CD14-positive monocyte (primary cell): ENCODE measurements around the gene KIF21A. TPM values are rescaled to one million over a fixed set of nuclear protein-coding genes. Genes with fewer than 3 reads are reported as not detected.

Source experiments
- DNase-seq, 3 donors: peaks; one replicate each; pipeline ENCODE4 v3.0.0-alpha.2; 2011 to 2022
- H2AFZ ChIP-seq: 2 replicates; pipeline ENCODE4 v1.6.0; 2012; ENCODE audit warnings: mild to moderate bottlenecking, low read depth, low read length, inconsistent platforms; ENCODE audit not compliant: insufficient read depth, poor library complexity, severe bottlenecking
- H3K27ac ChIP-seq, 2 donors: 1 replicate in 1 of 2; 2 replicates in 1 of 2; pipeline ENCODE4 v1.5.1; 2012 to 2013; ENCODE audit warnings: low read length in 2 of 2, control low read depth in 1 of 2, inconsistent platforms in 1 of 2, low read depth in 1 of 2, mild to moderate bottlenecking in 1 of 2
- H3K27me3 ChIP-seq, 2 donors: one replicate each; pipeline versions ENCODE4 v1.6.0 to v1.6.1; 2011 to 2013; ENCODE audit warnings: low read length in 2 of 2; ENCODE audit not compliant: control insufficient read depth in 2 of 2, insufficient read depth in 2 of 2
- H3K36me3 ChIP-seq, 2 donors: replicated peaks in 1 of 2; 1 replicate in 1 of 2; 2 replicates in 1 of 2; pipeline versions ENCODE4 v1.5.1 to v1.6.1; 2012 to 2013; ENCODE audit warnings: low read length in 2 of 2, control low read depth in 1 of 2, inconsistent platforms in 1 of 2, mild to moderate bottlenecking in 1 of 2; ENCODE audit not compliant: insufficient read depth in 2 of 2, control insufficient read depth in 1 of 2
- H3K4me1 ChIP-seq, 2 donors: 1 replicate in 1 of 2; 2 replicates in 1 of 2; pipeline versions ENCODE4 v1.5.1 to v1.6.1; 2012 to 2013; ENCODE audit warnings: low read length in 2 of 2, control low read depth in 1 of 2, inconsistent platforms in 1 of 2, mild to moderate bottlenecking in 1 of 2, moderate library complexity in 1 of 2; ENCODE audit not compliant: insufficient read depth in 2 of 2, control insufficient read depth in 1 of 2
- H3K4me2 ChIP-seq: replicated peaks from 2 replicates; pipeline ENCODE3; 2012; ENCODE audit warnings: low read length, moderate library complexity, mild to moderate bottlenecking; ENCODE audit not compliant: poor library complexity, severe bottlenecking; ENCODE audit errors: extremely low read depth
- H3K4me3 ChIP-seq, 3 experiments: fragments of 200-600 bp in 1 of 3; sonication (generic) in 1 of 3; replicated peaks in 1 of 3; 1 replicate in 2 of 3; 2 replicates in 1 of 3; pipeline ENCODE4 v1.5.1; 2011 to 2013; ENCODE audit warnings: low read length in 3 of 3, mild to moderate bottlenecking in 3 of 3, control low read depth in 2 of 3, low read depth in 2 of 3, inconsistent platforms in 1 of 3, moderate library complexity in 1 of 3
- H3K79me2 ChIP-seq: 2 replicates; pipeline ENCODE4 v1.6.0; 2012; ENCODE audit warnings: mild to moderate bottlenecking, control low read depth, inconsistent platforms, low read length, moderate library complexity; ENCODE audit not compliant: insufficient read depth
- H3K9ac ChIP-seq: 2 replicates; pipeline ENCODE4 v1.6.0; 2017; ENCODE audit warnings: low read length, mild to moderate bottlenecking; ENCODE audit not compliant: insufficient read depth, poor library complexity, severe bottlenecking
- H3K9me3 ChIP-seq, 2 donors: replicated peaks in 1 of 2; 1 replicate in 1 of 2; 2 replicates in 1 of 2; pipeline versions ENCODE4 v1.5.1 to v1.6.1; 2012 to 2013; ENCODE audit warnings: low read length in 2 of 2, control low read depth in 1 of 2; ENCODE audit not compliant: control insufficient read depth in 1 of 2, insufficient read depth in 1 of 2
- H4K20me1 ChIP-seq: 2 replicates; pipeline ENCODE4 v1.6.0; 2012; ENCODE audit warnings: mild to moderate bottlenecking, low read length, control low read depth, moderate library complexity; ENCODE audit not compliant: insufficient read depth
- H3K27ac Mint-ChIP-seq, 7 donors: one replicate each; pipeline ENCODE4 v1.8.0; 2020; ENCODE audit warnings: mild to moderate bottlenecking in 7 of 7, mixed read lengths in 7 of 7, moderate library complexity in 6 of 7, inconsistent platforms in 2 of 7
- H3K27me3 Mint-ChIP-seq, 3 donors: one replicate each; pipeline ENCODE4 v1.8.0; 2021 to 2022; ENCODE audit warnings: low read depth in 3 of 3, mild to moderate bottlenecking in 3 of 3, mixed read lengths in 3 of 3, moderate library complexity in 3 of 3, inconsistent platforms in 1 of 3
- H3K36me3 Mint-ChIP-seq, 2 donors: one replicate each; pipeline ENCODE4 v1.8.0; 2020; ENCODE audit warnings: mixed read lengths in 2 of 2, inconsistent platforms in 1 of 2, mild to moderate bottlenecking in 1 of 2
- H3K4me1 Mint-ChIP-seq: one replicate; pipeline ENCODE4 v1.8.0; 2020; ENCODE audit warnings: mild to moderate bottlenecking, mixed read lengths
- H3K4me3 Mint-ChIP-seq, 2 donors: one replicate each; pipeline ENCODE4 v1.8.0; 2020; ENCODE audit warnings: mild to moderate bottlenecking in 2 of 2, mixed read lengths in 2 of 2, moderate library complexity in 1 of 2
- H3K9me3 Mint-ChIP-seq, 7 donors: one replicate each; pipeline ENCODE4 v1.8.0; 2020 to 2022; ENCODE audit warnings: mixed read lengths in 7 of 7, mild to moderate bottlenecking in 6 of 7, moderate library complexity in 6 of 7, inconsistent platforms in 2 of 7
- WGBS: methylation state at CpG from one replicate; pipeline ENCODE4 v1.1.5; 2013; ENCODE audit warnings: missing lambda C conversion rate; ENCODE audit not compliant: insufficient coverage; 5-methylcytosine and 5-hydroxymethylcytosine counted together
- intact Hi-C, 2 donors: fragments of 100-400 bp; cut with micrococcal nuclease; formaldehyde crosslinking; loops; one replicate each; pipeline versions ENCODE4 v1.15.0 to v1.15.1; 2023
- polyA plus RNA-seq, 3 donors: library from polyadenylated mRNA; depleted of rRNA in 1 of 3; unstranded in 2 of 3; stranded (reverse) in 1 of 3; fragments of 300-500 nt in 2 of 3; fragments of >200 nt in 1 of 3; fragmentation: Illumina TruSeq in 2 of 3; gene quantifications; 1 replicate in 2 of 3; 2 replicates in 1 of 3; pipeline ENCODE4 v1.2.3, GENCODE V29; 2012 to 2021
- TF ChIP-seq, protein P1 (sequence below): fragments of 200-600 bp; IDR thresholded peaks from one replicate; pipeline ENCODE4 v1.8.0; 2022; ENCODE audit warnings: antibody characterized with exemption, mild to moderate bottlenecking

KIF21A gene
- polyA plus RNA-seq, 3 donors: 0.03 to 0.05 TPM; not detected in 1

DNA sequence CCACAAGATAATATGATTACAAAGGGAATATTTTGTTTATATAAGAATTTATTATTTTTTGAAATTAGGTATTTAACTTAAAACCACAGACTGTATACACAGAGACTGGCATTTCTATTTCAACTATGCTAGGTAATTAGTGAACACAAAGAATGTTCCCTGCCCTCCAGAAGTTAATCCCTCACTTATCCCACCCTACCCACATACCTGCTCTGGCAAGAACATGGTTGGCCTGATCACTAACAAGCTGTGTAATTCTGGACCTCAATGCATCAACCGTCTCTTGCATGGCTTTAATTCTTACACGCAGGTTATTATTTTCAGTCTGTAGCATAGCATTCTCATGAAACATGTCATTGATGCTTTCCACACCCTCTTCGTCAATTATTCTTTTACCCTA lies 85.9 kb downstream of the KIF21A start:
- H3K4me2 ChIP-seq: no peak overlapping the region
- Mint-ChIP-seq H3K27ac (no peak overlapping the region), H3K4me1 (no peaks in the 10 kb centered on the region), H3K9me3 (peaks cover 0 to 5% (median 0%) of the 10 kb centered on the region in 7 donors), H3K4me3 (no peak overlapping the region), H3K27me3 (no peaks in the 10 kb centered on the region), H3K36me3 (no peaks in the 10 kb centered on the region)
- H4K20me1 ChIP-seq: no peaks in the 10 kb centered on the region
- no peaks in the 10 kb centered on the region for H3K9me3 ChIP-seq
- no peak overlapping the region for H3K4me3 ChIP-seq
- intact Hi-C loops: no loop called here
- H3K36me3 ChIP-seq: no peaks in the 10 kb centered on the region
- H3K27me3 ChIP-seq: no peaks in the 10 kb centered on the region
- WGBS: no CpG with 5 or more reads among the region's 3 CpGs
- no peaks in the 10 kb centered on the region for H3K79me2 ChIP-seq
- no peak overlapping the region for H2AFZ ChIP-seq
- no peak overlapping the region for H3K27ac ChIP-seq
- TF ChIP-seq, protein P1, sequence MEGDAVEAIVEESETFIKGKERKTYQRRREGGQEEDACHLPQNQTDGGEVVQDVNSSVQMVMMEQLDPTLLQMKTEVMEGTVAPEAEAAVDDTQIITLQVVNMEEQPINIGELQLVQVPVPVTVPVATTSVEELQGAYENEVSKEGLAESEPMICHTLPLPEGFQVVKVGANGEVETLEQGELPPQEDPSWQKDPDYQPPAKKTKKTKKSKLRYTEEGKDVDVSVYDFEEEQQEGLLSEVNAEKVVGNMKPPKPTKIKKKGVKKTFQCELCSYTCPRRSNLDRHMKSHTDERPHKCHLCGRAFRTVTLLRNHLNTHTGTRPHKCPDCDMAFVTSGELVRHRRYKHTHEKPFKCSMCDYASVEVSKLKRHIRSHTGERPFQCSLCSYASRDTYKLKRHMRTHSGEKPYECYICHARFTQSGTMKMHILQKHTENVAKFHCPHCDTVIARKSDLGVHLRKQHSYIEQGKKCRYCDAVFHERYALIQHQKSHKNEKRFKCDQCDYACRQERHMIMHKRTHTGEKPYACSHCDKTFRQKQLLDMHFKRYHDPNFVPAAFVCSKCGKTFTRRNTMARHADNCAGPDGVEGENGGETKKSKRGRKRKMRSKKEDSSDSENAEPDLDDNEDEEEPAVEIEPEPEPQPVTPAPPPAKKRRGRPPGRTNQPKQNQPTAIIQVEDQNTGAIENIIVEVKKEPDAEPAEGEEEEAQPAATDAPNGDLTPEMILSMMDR: no peak
- DNase-seq: no peak
- H3K4me1 ChIP-seq: no peaks in the 10 kb centered on the region
- no peak overlapping the region for H3K9ac ChIP-seq

DNA sequence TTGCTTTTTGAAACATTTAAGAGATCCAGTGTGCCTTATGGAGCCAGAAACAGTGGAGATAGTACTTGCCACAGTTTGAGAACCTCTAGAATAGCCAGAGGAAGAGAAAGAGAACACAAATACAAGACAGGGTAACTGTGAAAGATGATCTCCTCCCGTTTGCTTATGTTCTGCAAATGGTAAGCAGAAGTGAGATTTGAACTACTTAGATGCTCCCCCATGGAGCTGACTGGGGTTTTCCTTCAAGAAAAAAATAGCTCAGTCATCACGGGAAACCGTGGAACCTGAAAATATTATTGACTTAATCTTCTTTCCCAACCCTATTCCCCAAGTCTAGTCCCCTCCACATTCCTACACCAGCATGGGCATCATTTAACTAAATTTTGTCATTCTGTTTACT lies 87.1 kb downstream of the KIF21A start:
- WGBS: 100% methylated on average over 2 of the region's 3 CpGs
- no peak overlapping the region for H3K9ac ChIP-seq
- no peaks in the 10 kb centered on the region for H3K27me3 ChIP-seq
- no peak overlapping the region for H2AFZ ChIP-seq
- H3K4me3 ChIP-seq: no peak overlapping the region
- no peak overlapping the region for H3K4me3 Mint-ChIP-seq
- H3K4me2 ChIP-seq: no peak overlapping the region
- H4K20me1 ChIP-seq: no peaks in the 10 kb centered on the region
- no peaks in the 10 kb centered on the region for H3K36me3 ChIP-seq
- H3K27ac Mint-ChIP-seq: no peak overlapping the region
- TF ChIP-seq, protein P1: no peak
- H3K4me1 ChIP-seq: no peaks in the 10 kb centered on the region
- no peak overlapping the region for H3K27ac ChIP-seq
- H3K9me3 Mint-ChIP-seq: no peaks in the 10 kb centered on the region
- no peaks in the 10 kb centered on the region for H3K4me1 Mint-ChIP-seq
- H3K27me3 Mint-ChIP-seq: no peaks in the 10 kb centered on the region
- intact Hi-C loops: no loop called here
- no peaks in the 10 kb centered on the region for H3K79me2 ChIP-seq
- no peak for DNase-seq
- no peaks in the 10 kb centered on the region for H3K9me3 ChIP-seq
- H3K36me3 Mint-ChIP-seq: no peaks in the 10 kb centered on the region
